GM21529 (cell line): Measurements from ENCODE around the gene P2RX4.
"Not testable (repeated sequence)": the region's sequence is repeated elsewhere in the genome, so short reads cannot be mapped to it uniquely, and the experiment has no call there.

Experiments
- ATAC-seq: cut with Tn5 transposase; IDR thresholded peaks from one replicate; pipeline ENCODE4 v1.9.1; 2021; ENCODE audit not compliant: unreplicated experiment

P2RX4 gene

DNA sequence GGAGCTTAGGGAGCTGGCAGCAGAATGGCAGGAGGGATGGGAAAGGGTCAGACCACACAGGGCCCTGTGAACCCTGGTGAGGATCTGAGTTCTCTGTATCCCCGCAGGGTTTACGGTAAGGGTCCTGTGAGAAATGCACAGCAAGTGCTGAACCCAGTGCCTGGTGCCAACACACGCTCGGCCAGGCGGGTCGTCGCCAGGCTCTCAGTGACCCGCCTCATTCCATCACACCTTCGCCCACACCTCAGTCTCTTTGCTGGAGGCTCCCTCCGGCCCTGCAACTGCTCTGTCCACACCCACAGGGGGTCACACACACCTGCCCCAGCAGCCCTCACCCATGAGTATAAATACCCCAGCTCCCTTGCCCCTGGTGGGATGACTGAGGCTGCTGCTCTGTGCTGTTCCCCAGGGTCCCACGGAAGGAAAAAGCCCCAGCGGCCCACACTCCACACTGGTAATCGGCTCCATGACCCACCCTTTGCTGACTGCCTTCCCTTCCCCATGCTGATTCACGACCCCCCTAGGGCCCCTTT lies 63.5 kb downstream of the P2RX4 start:
- ATAC-seq: no peak

- no peak for ATAC-seq
Measured at GRCh38 chr12:121274036-121274763, 64.3 kb downstream of the P2RX4 start.

DNA sequence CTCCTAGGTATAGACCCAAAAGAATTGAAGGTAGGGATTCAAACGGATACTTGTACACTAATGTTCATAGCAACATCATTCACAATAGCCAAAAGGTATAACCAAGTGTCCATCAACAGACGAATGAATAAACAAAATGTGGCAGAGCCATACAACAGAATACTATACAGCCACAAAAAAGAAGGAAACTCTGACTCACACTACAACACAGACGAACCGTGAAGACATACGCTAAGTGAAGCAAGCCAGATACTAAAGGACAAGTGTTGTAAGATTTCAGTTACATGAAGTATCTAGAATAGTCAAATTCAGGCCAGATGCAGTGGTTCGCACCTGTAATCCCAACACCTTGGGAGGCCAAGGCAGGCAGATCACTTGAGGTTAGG lies 67.4 kb downstream of the P2RX4 start:
- no peak for ATAC-seq

GRCh38 chr12:121278169-121279070 lies 68.5 kb downstream of the P2RX4 start:
- no peak for ATAC-seq

DNA sequence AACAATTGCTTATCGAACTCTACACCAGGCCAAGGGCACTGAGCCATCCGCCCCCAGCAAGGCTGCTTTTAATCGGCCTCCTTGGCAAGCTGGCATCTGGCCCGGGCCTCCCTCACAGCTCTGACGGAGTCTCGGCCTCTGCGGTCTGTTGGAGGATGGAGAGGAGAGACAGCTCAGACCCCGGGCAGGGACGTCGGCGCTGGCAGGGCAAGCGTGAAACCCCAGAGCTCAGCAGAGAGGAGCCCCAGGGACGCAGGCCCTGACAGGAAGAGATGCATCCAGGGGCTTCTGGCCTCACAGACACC lies 69.1 kb downstream of the P2RX4 start:
- ATAC-seq: no peak

GRCh38 chr12:121279507-121279915 lies 69.6 kb downstream of the P2RX4 start:
- ATAC-seq: no peak

- ATAC-seq: not testable (repeated sequence)
Measured at GRCh38 chr12:121280531-121280930, 70.6 kb downstream of the P2RX4 start.

- not testable (repeated sequence) for ATAC-seq
Measured at GRCh38 chr12:121281116-121281515, 71.2 kb downstream of the P2RX4 start.

DNA sequence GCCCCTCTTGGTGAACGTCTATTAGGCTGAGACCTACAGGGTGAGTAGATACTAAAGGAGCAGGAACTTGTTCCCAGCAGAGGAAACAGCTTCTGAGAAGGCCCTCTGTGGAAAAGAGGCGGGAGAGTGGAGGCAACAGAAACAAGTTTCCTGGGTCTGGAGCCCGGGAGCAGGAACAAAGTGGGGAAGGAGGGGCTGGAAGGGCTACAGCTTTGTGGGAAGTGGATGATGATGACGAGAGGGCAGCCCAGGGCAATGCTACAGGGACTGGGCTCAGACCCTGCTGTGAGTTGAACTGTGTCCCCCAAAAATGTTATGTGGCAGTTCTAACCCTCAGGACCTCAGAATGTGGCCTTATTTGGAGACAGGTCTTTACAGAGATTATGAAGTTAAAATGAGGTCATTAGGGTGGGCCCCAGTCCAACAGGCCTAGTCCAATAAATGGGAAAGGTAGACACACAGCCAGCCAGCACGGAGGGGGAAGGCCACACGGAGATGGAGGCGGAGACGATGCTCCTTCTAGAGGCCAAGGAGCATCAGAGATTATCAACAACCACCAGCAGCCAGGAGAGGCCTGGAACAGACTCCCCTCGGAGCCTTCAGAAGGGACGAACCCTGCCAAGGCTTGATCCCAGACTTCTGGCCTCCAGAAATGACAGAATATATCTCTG lies 72.3 kb downstream of the P2RX4 start:
- ATAC-seq: no peak

DNA sequence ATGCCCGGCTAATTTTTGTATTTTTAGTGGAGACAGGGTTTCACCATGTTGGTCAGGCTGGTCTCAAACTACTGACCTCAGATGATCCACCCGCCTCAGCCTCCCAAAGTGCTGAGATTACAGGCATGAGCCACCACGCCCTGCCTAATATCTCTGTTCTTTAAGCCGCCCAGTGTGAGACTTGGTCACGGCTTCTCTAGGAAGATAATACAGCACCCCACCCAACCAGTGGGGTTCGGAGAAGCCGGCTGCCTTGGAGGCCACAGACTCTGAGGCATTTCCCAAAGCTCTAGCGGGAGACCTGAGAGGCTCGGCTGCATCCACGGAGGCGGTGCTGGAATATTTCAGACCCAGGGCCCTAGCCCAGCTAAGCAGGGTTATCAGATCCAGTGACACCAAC lies 73.0 kb downstream of the P2RX4 start:
- ATAC-seq: not testable (repeated sequence)

- no peak for ATAC-seq
Measured at GRCh38 chr12:121283388-121283787, 73.5 kb downstream of the P2RX4 start.
